NCI-H1436 treated with DMSO at 0.1 percent for 48 hours (cell line): ENCODE data around the gene RSPH3.

ENCODE experiments used
- DNase-seq: peaks from one replicate; lab custom pipeline; 2025; lab: John Stamatoyannopoulos, UW

RSPH3 gene

GRCh38 chr6:158933079-158933595, 66.9 kb downstream of the RSPH3 start:
- no peak for DNase-seq

- DNase-seq: no peak
Observed at GRCh38 chr6:158928068-158928467, 71.9 kb downstream of the RSPH3 start.

- DNase-seq: no peak
Observed at GRCh38 chr6:158926414-158926813, 73.6 kb downstream of the RSPH3 start.

GRCh38 chr6:158924499-158925455, 75.2 kb downstream of the RSPH3 start:
- DNase-seq: no peak

GRCh38 chr6:158923805-158924498, 76.0 kb downstream of the RSPH3 start:
- DNase-seq: no peak
